ENCODE data around the gene SLC6A13.

SLC6A13 gene

DNA sequence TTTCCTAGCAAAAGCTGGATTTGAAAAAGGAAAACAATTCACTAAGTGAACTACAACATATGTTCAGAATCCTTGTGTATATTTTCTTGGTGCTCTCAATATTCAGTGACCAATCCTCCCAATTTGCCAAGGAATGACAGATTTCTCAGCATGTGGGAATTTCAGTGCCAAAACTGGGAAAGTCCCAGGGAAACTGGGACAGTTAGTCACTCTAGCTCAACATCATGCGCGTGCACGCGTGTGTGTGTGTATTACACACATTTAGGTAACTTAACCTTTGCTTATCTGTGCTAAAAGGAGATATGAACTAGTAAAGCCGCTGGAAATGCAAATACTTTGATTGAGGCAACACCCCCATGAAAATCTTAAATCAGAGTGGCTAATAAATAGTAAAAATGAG lies 26.1 kb upstream of the SLC6A13 start:
- no peak overlapping the region for H3K4me2 ChIP-seq

DNA sequence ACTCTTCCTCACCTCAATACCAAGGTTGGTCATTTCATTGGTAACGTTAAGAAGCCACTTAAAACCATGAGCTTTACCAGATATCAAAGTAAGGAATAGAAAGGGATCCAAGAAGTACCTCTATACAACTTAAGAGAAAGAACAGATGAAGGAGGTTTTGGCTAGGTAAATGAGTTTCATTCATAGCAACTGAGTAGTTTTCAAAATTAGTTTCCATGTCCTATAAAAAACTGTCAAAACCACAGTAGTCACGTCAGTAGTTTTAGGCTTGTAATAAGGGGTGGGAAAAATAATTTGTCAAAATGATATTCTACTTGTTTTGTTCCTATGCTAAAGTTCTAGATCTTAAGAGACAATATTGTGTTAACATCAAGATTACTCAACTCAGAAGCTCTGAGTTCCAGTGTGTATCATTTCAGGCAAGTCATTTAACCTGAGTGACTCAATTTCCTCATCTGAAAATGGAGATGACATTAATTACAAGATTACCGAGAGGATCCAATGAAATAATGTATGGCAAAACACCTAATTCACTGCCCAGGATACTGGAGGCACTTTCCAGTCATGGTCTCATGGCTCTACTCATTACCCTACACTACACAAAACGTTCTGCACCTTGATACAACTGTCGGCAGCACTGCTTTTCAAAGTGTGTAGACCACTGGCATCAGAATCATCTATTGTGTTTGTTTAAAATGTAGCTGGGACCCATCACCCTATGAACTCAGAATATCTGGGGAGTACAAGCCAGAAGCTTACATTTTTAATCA lies 24.1 kb upstream of the SLC6A13 start:
- Histone ChIP-seq H3K4me2 (no peak overlapping the region), H3K36me3 (ENCODE audit: insufficient read depth) (peaks cover 4% of the 10 kb centered on the region; the same call in 1 of the 2 replicates), H4K20me1 (ENCODE audit: insufficient read depth) (no peaks in the 10 kb centered on the region), H3K27ac (no peak overlapping the region), H2AFZ (ENCODE audit: low read depth) (no peak overlapping the region), H3K4me1 (ENCODE audit: low read depth, poor library complexity, severe bottlenecking) (peaks cover 6% of the 10 kb centered on the region), H3K27me3 (ENCODE audit: insufficient read depth, low read depth) (no peaks in the 10 kb centered on the region), H3K79me2 (ENCODE audit: insufficient read depth, low read depth) (no peaks in the 10 kb centered on the region), H3K9ac (no peak overlapping the region), H3K4me3 (IDR thresholded peaks at IDR 0.05; ENCODE audit: insufficient read depth, low read depth, low read length) (no peak overlapping the region)
- TF ChIP-seq, protein P1, sequence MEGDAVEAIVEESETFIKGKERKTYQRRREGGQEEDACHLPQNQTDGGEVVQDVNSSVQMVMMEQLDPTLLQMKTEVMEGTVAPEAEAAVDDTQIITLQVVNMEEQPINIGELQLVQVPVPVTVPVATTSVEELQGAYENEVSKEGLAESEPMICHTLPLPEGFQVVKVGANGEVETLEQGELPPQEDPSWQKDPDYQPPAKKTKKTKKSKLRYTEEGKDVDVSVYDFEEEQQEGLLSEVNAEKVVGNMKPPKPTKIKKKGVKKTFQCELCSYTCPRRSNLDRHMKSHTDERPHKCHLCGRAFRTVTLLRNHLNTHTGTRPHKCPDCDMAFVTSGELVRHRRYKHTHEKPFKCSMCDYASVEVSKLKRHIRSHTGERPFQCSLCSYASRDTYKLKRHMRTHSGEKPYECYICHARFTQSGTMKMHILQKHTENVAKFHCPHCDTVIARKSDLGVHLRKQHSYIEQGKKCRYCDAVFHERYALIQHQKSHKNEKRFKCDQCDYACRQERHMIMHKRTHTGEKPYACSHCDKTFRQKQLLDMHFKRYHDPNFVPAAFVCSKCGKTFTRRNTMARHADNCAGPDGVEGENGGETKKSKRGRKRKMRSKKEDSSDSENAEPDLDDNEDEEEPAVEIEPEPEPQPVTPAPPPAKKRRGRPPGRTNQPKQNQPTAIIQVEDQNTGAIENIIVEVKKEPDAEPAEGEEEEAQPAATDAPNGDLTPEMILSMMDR (conservative IDR thresholded peaks at IDR 0.05; ENCODE audit: low read depth, low read length): no peak

More for the DNA sequence above, 26.1 kb upstream of the SLC6A13 start:
- Histone ChIP-seq H2AFZ (ENCODE audit: low read depth) (no peak overlapping the region), H3K27ac (no peak overlapping the region), H3K27me3 (ENCODE audit: insufficient read depth, low read depth) (no peaks in the 10 kb centered on the region), H4K20me1 (ENCODE audit: insufficient read depth) (no peaks in the 10 kb centered on the region), H3K4me1 (ENCODE audit: low read depth, poor library complexity, severe bottlenecking) (peaks cover 6% of the 10 kb centered on the region), H3K79me2 (ENCODE audit: insufficient read depth, low read depth) (no peaks in the 10 kb centered on the region), H3K9ac (no peak overlapping the region), H3K36me3 (ENCODE audit: insufficient read depth) (peaks cover 11% of the 10 kb centered on the region; the same call in 1 of the 2 replicates), H3K4me3 (IDR thresholded peaks at IDR 0.05; ENCODE audit: insufficient read depth, low read depth, low read length) (no peak overlapping the region)
- TF ChIP-seq, protein P1 (conservative IDR thresholded peaks at IDR 0.05; ENCODE audit: low read depth, low read length): no peak

DNA sequence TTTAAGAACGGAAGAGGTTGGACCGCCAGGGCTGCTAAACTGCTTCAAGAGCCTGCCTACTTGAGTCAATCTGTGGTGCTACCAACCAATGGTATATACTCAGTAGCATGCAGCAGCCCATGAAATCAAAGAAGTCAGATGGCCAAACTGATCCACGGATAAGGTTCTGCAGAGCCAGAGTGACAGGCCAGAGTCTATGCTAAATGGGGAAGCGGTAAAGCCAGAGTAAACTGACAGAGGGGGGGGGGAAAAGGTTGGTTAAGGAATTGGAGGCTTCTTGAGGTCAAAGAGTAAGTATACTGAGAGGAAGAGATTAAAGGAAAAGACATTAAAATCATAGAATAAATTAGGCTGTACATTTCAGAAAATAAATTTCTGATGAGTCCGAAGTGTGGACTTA lies 15.4 kb upstream of the SLC6A13 start:
- TF ChIP-seq, protein P1 (conservative IDR thresholded peaks at IDR 0.05; ENCODE audit: low read depth, low read length): no peak
- H3K27me3 ChIP-seq (ENCODE audit: insufficient read depth, low read depth): no peaks in the 10 kb centered on the region
- peaks cover 10% of the 10 kb centered on the region for H3K4me1 ChIP-seq (ENCODE audit: low read depth, poor library complexity, severe bottlenecking)
- H3K36me3 ChIP-seq (ENCODE audit: insufficient read depth): no peaks in the 10 kb centered on the region
- H4K20me1 ChIP-seq (ENCODE audit: insufficient read depth): no peaks in the 10 kb centered on the region
- no peak overlapping the region for H3K27ac ChIP-seq
- H3K4me3 ChIP-seq (IDR thresholded peaks at IDR 0.05; ENCODE audit: insufficient read depth, low read depth, low read length): no peak overlapping the region
- H3K4me2 ChIP-seq: no peak overlapping the region
- H2AFZ ChIP-seq (ENCODE audit: low read depth): no peak overlapping the region
- no peaks in the 10 kb centered on the region for H3K79me2 ChIP-seq (ENCODE audit: insufficient read depth, low read depth)
- no peak overlapping the region for H3K9ac ChIP-seq

DNA sequence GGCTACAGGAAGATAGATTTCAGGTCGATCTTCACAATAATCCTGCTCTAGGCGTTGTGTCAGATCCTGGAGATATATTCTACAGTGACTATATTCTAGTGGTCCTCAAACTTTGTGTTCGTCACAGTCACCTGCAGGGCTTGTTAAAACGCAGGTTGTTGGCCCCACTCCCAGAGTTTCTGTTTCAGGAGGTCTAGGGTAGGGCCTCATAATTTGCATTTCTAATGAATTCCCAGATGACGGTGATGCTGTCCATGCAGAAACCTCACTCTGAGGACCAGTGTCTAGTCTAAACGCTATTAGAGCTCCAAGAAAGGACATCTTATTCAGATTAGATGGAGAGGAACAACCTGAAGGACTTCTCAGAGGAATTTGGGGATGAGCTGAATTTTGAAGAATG lies 13.2 kb upstream of the SLC6A13 start:
- H3K27ac ChIP-seq: no peak overlapping the region

More for the DNA sequence above, 13.2 kb upstream of the SLC6A13 start:
- Histone ChIP-seq H4K20me1 (ENCODE audit: insufficient read depth) (no peaks in the 10 kb centered on the region), H3K4me3 (IDR thresholded peaks at IDR 0.05; ENCODE audit: insufficient read depth, low read depth, low read length) (no peak overlapping the region), H3K79me2 (ENCODE audit: insufficient read depth, low read depth) (no peaks in the 10 kb centered on the region), H3K27me3 (ENCODE audit: insufficient read depth, low read depth) (no peaks in the 10 kb centered on the region), H2AFZ (ENCODE audit: low read depth) (no peak overlapping the region), H3K36me3 (ENCODE audit: insufficient read depth) (no peaks in the 10 kb centered on the region), H3K9ac (no peak overlapping the region), H3K4me2 (no peak overlapping the region), H3K4me1 (ENCODE audit: low read depth, poor library complexity, severe bottlenecking) (peaks cover 10% of the 10 kb centered on the region)
- TF ChIP-seq, protein P1 (conservative IDR thresholded peaks at IDR 0.05; ENCODE audit: low read depth, low read length): no peak
